Dermis blood vessel endothelial cell (primary cell): Measurements from ENCODE around the gene TMIGD3. TPM values are rescaled to one million over a fixed set of nuclear protein-coding genes. Genes with fewer than 3 reads are reported as not detected.

Experiments
- DNase-seq: peaks from one replicate; pipeline ENCODE4 v3.0.0; 2010
- total RNA-seq: library from RNA; depleted of rRNA; stranded (reverse); fragments of >200 nt; gene quantifications from 2 replicates; pipeline ENCODE4 v1.2.3, GENCODE V29; 2014

TMIGD3 gene
- total RNA-seq, 1 donor from 2014 or later = not detected

DNA sequence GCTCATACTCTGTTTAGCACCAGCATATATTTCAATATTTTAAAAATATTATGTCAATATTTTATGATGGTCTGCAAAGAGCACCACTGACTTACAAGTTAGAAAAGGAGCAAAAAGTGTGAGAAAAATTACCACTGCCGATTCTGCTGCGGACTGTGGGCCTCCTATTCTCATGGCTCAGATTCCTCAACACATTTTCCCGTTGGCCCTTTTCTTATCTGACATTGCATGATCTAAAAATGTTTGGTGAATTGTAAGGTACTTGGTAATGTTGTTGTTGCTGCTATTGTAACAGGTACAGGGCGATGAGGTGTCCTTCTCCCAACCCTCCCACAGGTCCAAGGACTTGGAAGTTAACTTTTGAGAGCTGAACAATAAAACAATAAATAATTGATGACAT is 28.9 kb downstream of the TMIGD3 start:
- DNase-seq = no peak

DNA sequence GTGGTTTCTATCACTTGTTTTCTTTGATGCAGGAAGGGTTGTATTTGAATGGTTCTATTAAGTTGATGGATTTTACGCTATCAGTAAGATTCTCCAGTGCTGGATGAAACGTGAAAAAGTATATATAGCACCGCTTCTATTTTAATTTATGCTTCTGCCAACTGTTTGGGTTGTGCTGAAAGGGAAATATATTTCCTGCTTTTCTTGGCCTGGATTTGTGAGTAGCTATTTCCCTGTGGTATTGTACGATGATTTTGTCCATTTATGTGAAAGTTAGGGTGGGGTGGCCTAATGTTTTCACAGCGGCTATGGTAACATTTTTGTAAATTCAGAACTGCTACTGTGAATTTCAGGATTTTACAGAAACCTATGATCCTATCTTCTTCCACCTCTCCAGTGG is 29.3 kb downstream of the TMIGD3 start:
- peak; percentile 59 for DNase-seq

GRCh38 chr1:111471538-111471937 is 31.9 kb downstream of the TMIGD3 start:
- DNase-seq = no peak

DNA sequence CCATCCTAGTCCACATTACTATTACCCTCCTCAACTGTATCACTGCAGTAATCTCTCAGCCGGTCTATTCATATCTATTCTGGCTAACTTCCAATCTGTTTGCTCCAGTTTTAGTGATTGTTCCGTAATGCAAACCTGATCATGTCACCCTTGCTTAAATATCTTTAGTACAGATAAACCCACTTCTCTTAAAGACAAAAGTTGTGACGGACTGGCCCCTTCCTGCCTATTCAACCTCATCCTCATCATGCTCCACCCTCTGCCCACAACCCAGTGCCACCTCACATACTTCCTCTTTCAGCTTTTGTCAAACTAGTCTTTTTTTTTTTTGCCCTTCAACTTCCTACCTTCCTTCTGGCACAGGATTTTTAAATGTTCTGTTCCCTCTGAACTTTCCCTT is 32.4 kb downstream of the TMIGD3 start:
- no peak for DNase-seq

DNA sequence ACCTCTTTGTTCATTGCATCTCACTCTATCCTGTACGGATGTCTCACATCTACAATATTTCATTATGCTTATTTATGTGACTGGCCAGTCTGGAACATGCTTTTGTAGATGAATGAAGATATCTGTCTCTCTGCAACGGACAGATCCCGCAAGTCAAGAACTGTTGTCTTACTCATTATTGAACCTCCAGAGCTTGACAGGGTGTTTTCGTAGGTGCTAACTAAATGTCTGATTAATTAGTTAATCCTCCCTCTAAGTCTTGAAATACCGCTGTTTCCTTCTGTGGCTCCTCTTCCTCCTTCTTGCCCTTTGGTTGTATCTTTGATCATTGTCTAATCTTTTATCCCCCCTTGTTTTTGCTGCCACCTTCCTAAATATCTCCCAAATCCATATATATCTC is 32.8 kb downstream of the TMIGD3 start:
- DNase-seq = no peak

- no peak for DNase-seq
Measured at GRCh38 chr1:111469539-111469938, 33.9 kb downstream of the TMIGD3 start.

- no peak for DNase-seq
Measured at GRCh38 chr1:111468717-111469100, 34.7 kb downstream of the TMIGD3 start.

DNA sequence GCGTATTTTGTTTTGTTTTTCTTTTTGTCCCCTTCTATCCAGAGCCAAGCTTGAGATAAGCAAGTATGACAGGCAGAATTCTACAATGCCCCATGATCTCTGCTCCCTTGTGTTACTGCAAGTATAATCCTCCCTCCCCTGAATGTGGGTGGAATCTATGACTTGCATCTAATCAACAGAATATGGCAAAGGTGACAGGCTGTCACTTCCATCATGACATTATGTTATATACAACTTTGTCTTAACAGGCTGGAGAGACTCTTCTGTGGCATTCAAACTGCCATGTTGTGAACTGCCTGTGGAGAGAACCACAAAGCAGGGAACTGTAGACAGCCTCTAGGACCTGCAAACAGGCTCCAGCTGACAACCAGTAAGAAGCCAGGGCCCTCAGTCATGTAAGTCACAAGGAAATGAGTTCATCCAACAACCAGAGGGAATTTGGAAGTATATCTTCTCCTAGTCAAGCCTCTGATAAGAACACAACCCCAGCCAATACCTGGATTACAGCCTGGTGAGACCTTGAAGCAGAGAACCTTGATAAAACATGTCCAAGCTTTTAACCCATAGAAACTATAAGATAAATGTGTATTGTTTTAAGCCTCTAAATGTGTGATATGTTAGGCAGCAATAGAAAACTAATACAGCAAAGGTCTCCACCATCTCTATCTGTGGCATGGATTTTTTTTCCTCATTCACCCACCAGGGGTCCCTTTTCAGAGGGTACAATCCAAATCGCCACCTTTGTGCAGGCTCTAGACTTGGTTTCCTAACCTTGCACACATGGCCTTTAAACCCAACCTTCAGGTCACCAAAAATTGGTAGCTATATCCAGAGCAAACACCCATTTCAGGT is 35.3 kb downstream of the TMIGD3 start:
- DNase-seq = no peak

DNA sequence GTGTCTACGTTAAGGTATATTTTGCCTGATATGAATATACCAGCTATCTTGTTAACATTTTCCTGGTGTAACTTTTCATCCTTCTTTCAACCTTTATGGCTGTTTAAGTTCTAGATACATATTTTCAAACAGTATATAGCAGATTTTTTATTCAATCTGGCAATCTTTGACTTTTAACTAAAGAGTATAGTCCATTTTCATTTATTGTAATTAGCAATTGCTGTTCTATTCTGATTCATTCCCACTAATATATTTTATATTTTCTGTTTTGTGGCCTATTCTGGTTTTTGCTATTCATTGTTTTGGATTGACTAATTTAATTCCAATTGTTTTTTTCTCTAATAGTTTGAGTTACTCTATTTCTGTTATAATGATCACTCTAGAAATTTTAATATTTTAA is 37.0 kb downstream of the TMIGD3 start:
- no peak for DNase-seq

DNA sequence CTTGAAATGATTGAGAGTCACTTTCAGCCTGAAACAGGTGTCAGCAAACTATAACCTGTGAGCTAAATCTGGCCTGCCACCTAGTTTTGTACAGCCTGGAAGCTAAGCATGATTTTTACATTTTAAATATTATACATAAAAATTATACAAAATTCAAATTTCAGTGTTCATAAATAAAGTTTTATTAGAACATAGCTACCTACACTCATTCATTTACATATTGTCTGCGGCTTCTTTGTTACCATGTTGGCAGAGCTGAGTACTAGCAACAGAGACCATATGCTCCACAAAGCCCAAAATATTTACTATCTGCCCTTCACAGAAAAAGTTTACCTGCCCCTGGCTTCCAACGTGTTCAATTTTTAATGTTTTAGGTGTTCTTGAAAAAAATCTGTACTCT is 37.7 kb downstream of the TMIGD3 start:
- DNase-seq = no peak

GRCh38 chr1:111463029-111463683 is 40.3 kb downstream of the TMIGD3 start:
- DNase-seq = no peak

GRCh38 chr1:111462370-111463028 is 40.9 kb downstream of the TMIGD3 start:
- DNase-seq = no peak

DNA sequence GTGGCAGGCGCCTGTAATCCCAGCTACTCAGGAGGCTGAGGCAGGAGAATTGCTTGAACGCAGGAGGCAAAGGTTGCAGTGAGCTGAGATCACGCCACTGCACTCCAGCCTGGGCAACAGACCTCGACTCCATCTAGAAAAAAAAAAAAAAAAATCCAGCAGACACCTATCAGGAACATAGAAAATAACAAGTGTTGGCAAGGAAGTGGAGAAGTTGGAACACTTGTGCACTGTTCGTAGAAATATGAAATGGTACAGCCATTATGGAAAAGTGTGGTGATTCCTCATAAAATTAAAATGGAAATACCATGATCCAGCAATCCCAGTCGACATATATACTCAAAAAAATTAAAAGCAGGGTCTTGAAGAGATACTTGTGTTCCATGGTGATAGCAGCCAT is 41.7 kb downstream of the TMIGD3 start:
- DNase-seq = no peak

DNA sequence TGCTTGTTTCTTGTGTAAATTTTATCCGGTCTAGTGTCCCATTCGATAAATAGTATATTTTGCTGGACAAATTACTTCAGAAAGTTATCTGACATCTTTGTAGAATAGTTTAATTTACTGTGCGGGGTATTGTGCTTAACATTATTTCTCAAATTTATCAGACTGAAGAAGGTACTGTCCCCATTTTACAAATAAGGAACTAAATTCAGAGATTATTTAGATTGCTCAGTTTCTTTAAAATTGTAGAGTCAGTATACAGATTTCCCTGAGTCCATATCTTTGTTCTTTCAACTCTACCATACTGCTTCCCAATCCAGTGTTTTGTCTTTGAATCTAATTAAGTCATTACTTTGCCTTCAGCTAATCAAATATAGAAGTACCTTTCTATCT is 47.8 kb downstream of the TMIGD3 start:
- DNase-seq = no peak

DNA sequence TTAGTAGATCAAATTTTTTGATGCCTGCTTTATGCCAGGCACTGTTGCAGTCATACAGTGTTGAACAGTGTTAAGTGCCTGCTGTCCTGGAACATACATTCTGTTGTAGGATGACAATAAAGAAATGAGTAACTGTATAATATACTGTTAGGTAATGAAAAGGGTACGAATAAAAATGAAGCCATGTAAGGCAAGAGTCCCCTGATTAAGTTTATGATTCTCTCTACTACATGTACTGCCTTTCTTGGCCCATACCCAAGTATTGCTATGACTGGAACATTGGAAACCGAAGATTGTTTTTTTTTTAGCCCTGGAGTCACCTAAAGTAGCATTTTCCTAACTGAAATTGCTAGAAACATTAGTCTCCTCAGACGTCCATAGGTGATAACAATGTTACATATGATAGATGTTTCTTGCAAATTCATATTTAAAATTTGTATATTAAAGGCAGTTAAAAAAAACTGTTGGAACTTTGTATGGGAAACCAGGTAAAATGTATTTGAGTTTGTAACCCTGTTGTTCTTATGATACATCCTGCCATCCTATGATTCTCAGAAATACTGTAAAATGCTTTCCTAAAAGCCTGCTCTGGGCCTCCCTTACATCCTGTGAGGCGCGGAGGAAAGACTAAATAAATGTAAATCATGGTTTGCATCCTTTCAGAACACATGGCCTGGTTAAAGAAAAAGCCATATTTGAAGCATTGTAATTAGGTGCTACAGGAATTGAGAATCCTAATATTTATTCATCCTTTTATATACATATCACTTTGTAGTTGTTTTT is 48.4 kb downstream of the TMIGD3 start:
- peak; percentile 15 for DNase-seq

DNA sequence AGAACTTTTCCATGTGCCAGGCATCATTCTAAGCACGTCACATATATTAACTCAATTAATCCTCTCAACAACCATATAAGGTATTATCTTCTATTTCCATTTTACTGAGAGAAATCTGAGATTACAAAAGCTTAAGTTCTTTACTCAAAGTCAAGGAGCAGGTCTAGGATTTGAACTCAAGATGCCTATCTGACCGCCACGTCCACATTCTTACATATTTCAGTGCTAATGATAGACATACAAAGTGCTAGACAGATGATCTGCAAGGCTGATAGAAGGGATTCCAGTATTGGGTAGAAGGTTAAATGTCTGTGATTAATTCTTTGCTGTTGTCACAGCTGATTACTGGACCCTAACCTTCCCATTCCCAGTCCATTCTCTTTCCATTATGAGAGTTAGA is 49.7 kb downstream of the TMIGD3 start:
- DNase-seq = no peak

DNA sequence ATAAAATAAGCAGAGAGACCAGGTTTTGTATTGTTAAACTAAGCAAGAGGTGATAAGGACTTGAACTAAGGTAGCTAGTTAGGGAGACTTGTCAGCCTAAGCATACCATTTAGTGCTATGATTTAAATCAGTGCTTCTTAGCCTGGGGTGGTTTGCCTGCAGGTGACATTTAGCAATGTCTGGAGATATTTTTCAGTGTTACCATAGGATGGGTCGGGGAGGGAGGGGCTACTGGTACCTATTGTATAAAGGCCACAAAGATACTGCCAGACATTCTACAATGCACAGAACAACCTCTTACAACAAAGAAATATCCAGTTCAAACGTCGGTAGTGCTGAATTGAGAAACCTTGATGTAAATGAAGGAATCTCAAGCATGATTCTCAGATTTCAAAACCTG is 50.9 kb downstream of the TMIGD3 start:
- no peak for DNase-seq

DNA sequence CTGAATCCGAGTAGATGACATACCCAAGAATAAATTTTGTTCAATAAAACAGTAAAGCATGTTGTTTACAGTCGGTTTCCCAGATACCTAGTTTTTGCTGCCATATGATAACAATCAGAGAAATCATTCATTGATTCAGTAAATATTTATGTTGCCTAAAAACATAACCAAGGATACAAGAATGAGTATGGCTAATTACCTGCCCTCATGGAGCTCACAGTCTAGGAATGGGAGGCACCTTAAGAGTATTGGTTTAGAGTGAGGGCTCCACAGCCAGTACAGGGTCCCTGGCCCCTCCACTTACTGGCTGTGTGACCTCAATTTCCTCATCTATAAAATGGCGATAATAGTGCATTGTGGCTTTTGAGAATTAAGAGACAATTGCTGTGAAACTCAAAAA is 53.2 kb downstream of the TMIGD3 start:
- no peak for DNase-seq

DNA sequence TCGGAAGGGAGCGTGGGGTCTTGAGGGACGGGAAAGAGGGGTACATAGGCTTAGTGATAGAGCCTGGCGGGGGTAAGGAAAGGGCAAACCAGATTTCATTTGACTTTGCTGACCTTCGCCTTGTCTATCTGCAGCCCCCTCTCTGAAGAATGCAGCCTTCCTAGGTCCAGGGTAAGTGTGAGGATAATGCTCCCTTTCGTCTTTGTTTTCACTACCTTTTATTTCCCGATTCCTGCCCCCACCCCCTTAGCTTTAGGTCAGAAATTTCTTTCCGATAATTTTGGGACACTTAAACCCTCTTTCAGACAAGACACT is 53.8 kb downstream of the TMIGD3 start:
- no peak for DNase-seq

GRCh38 chr1:111448918-111449702 is 54.3 kb downstream of the TMIGD3 start, which contains the start of the genes ATP5PB and WDR77:
TSS of gene ATP5PB (plus strand) at chr1:111449464. CDS start at chr1:111449542, 78 bp downstream.
TSS of gene WDR77 (minus strand) at chr1:111449256. CDS start at chr1:111449169, 87 bp downstream.
- peak; percentile 99 for DNase-seq

DNA sequence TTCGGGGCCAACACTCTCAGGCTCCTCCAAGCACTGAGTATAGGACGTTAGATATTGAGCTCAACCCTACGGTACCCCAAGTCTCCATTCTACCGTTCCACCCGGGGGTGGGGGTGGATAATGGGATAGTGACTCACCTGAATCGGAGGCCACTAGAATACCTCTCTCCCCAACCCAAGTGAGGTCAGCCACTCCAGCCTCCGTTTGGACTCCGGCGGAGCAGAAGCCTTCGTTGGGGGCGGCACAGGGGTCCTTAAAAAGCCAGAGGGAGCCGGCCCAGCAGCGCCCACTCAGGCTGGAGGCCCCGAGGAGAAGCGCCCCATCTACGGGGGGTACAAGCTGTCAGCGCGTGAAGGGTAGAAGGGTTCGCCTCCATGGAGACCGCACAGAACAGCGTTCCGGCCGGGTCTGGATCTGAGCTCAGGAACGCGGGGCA is 54.9 kb downstream of the TMIGD3 start:
- DNase-seq = peak; percentile 45
